OCI-LY3 (cell line): ENCODE measurements around the gene CIZ1.

Source experiments
- CTCF ChIP-seq: fragments of 200-600, 300-600 bp; sonication (generic); IDR thresholded peaks from 2 replicates; pipeline ENCODE4 v1.5.1; 2014; ENCODE audit warnings: antibody characterized with exemption, low read length, low read depth
- EZH2phosphoT487 ChIP-seq: fragments of 200-600 bp; shearing (Covaris generic); IDR thresholded peaks from 2 replicates; pipeline ENCODE4 v1.6.1; 2018; ENCODE audit warnings: antibody characterized with exemption, mixed run types, low read depth

- no peak for TF ChIP-seq CTCF
- TF ChIP-seq EZH2phosphoT487 = no peak
Observed at GRCh38 chr9:128155736-128156500, 35.5 kb downstream of the CIZ1 start.
